IMR-90 (cell line): Measurements from ENCODE around the gene DEAF1. TPM values are rescaled to one million over a fixed set of nuclear protein-coding genes. Genes with fewer than 3 reads are reported as not detected.

Experiments
- ATAC-seq: fragments of 200-7000 bp; cut with Tn5 transposase; 2 replicates; pipeline ENCODE4 v1.9.1; 2020; ENCODE audit warnings: low read depth, mild to moderate bottlenecking, moderate library complexity
- BruUV-seq: library from RNA; stranded (reverse); fragments of 400-500 nt; replicated peaks from 2 replicates; lab custom pipeline; 2021; lab: Mats Ljungman, UMichigan
- CTCF ChIA-PET: fragments of 300-600 bp; formaldehyde crosslinking; extraction: SDS; loops from one replicate; lab custom pipeline; 2021; ENCODE audit warnings: antibody characterized with exemption; lab: Yijun Ruan, JAX
- POLR2A ChIA-PET: fragments of 300-600 bp; sonication (Branson Sonifier 250); formaldehyde crosslinking; loops from one replicate; lab custom pipeline; 2022; ENCODE audit warnings: antibody characterized with exemption; ENCODE audit not compliant: unreplicated experiment; lab: Charles Lee
- DNase-seq: peaks from one replicate; pipeline ENCODE4 v3.0.0; 2013
- H2AFZ ChIP-seq: replicated peaks from 2 replicates; pipeline ENCODE3; 2013; ENCODE audit warnings: low read length, mild to moderate bottlenecking; ENCODE audit not compliant: poor library complexity
- H2AK5ac ChIP-seq: 2 replicates; pipeline ENCODE4 v1.6.1; 2013; ENCODE audit warnings: low read depth, low read length, inconsistent platforms
- H2AK9ac ChIP-seq: replicated peaks from 2 replicates; pipeline ENCODE3; 2013; ENCODE audit warnings: mild to moderate bottlenecking, low read depth, low read length, moderate library complexity; ENCODE audit not compliant: poor library complexity
- H2BK120ac ChIP-seq: 2 replicates; pipeline ENCODE4 v1.6.1; 2013; ENCODE audit warnings: low read depth, low read length, inconsistent platforms
- H2BK15ac ChIP-seq: 3 replicates; pipeline ENCODE4 v1.6.1; 2013; ENCODE audit warnings: low read depth, low read length, inconsistent platforms
- H2BK20ac ChIP-seq: 2 replicates; pipeline ENCODE4 v1.6.1; 2013; ENCODE audit warnings: low read depth, mild to moderate bottlenecking, inconsistent platforms, low read length, moderate library complexity
- H2BK5ac ChIP-seq: 2 replicates; pipeline ENCODE4 v1.6.1; 2013; ENCODE audit warnings: mild to moderate bottlenecking, low read depth, low read length, inconsistent platforms; ENCODE audit not compliant: poor library complexity, severe bottlenecking
- H3K14ac ChIP-seq: replicated peaks from 2 replicates; pipeline ENCODE4 v1.6.1; 2013; ENCODE audit warnings: low read depth, low read length, inconsistent platforms
- H3K18ac ChIP-seq: 2 replicates; pipeline ENCODE4 v1.6.1; 2013; ENCODE audit warnings: low read depth, low read length, control low read depth
- H3K23ac ChIP-seq: 2 replicates; pipeline ENCODE4 v1.6.1; 2013; ENCODE audit warnings: low read depth, low read length, inconsistent platforms
- H3K27ac ChIP-seq: 2 replicates; pipeline ENCODE4 v1.5.1; 2013; ENCODE audit warnings: mild to moderate bottlenecking, control low read depth, low read length; ENCODE audit not compliant: insufficient read depth
- H3K27me3 ChIP-seq: 2 replicates; pipeline ENCODE4 v1.6.1; 2013; ENCODE audit warnings: low read length; ENCODE audit not compliant: control insufficient read depth, insufficient read depth
- H3K36me3 ChIP-seq: 2 replicates; pipeline ENCODE4 v1.6.1; 2013; ENCODE audit warnings: low read length, mixed read lengths; ENCODE audit not compliant: control insufficient read depth, insufficient read depth
- H3K4ac ChIP-seq: 2 replicates; pipeline ENCODE4 v1.6.1; 2013; ENCODE audit warnings: low read depth, low read length, inconsistent platforms
- H3K4me1 ChIP-seq: 2 replicates; pipeline ENCODE4 v1.6.1; 2013; ENCODE audit warnings: low read length, mixed read lengths; ENCODE audit not compliant: control insufficient read depth, insufficient read depth
- H3K4me2 ChIP-seq: 2 replicates; pipeline ENCODE4 v1.6.1; 2013; ENCODE audit warnings: low read depth, mild to moderate bottlenecking, control low read depth, low read length, moderate library complexity
- H3K4me3 ChIP-seq: 2 replicates; pipeline ENCODE4 v1.5.1; 2013; ENCODE audit warnings: low read depth, mild to moderate bottlenecking, control low read depth, low read length, moderate library complexity; ENCODE audit not compliant: insufficient read depth
- H3K56ac ChIP-seq: 2 replicates; pipeline ENCODE4 v1.6.1; 2013; ENCODE audit warnings: low read length, inconsistent platforms; ENCODE audit not compliant: insufficient read depth; ENCODE audit errors: extremely low read depth
- H3K79me1 ChIP-seq, 2 experiments: 2 replicates each; pipeline ENCODE4 v1.6.1; 2013; ENCODE audit warnings: low read length in 2 of 2, inconsistent platforms in 1 of 2, low read depth in 1 of 2
- H3K9ac ChIP-seq: 2 replicates; pipeline ENCODE4 v1.6.1; 2013; ENCODE audit warnings: low read depth, low read length, control low read depth
- H3K9me1 ChIP-seq: 2 replicates; pipeline ENCODE4 v1.6.1; 2013; ENCODE audit warnings: low read length, inconsistent platforms; ENCODE audit not compliant: insufficient read depth
- H3K9me3 ChIP-seq: 2 replicates; pipeline ENCODE4 v1.6.1; 2013; ENCODE audit warnings: low read length; ENCODE audit not compliant: control insufficient read depth, insufficient read depth
- H4K20me1 ChIP-seq: 2 replicates; pipeline ENCODE4 v1.6.1; 2013; ENCODE audit warnings: low read length, inconsistent platforms; ENCODE audit not compliant: insufficient read depth
- H4K5ac ChIP-seq: 2 replicates; pipeline ENCODE4 v1.6.1; 2013; ENCODE audit warnings: mild to moderate bottlenecking, low read depth, low read length, control low read depth
- H4K8ac ChIP-seq, 2 experiments: 2 replicates each; pipeline ENCODE4 v1.6.1; 2013; ENCODE audit warnings: low read depth in 2 of 2, low read length in 2 of 2, control low read depth in 1 of 2, inconsistent platforms in 1 of 2
- H4K91ac ChIP-seq: 2 replicates; pipeline ENCODE4 v1.6.1; 2013; ENCODE audit warnings: low read depth, low read length, inconsistent platforms; ENCODE audit not compliant: insufficient read depth
- BHLHE40 ChIP-seq: fragments of 150-350 bp; IDR thresholded peaks from 2 replicates; pipeline ENCODE4 v1.6.1; 2016; ENCODE audit warnings: mild to moderate bottlenecking, low read depth, low read length
- MAZ ChIP-seq: IDR thresholded peaks from 2 replicates; pipeline ENCODE4 v1.6.1; 2012; ENCODE audit warnings: low read depth, mild to moderate bottlenecking, low read length, improper control_type of control experiment, moderate library complexity, borderline replicate concordance
- RAD21 ChIP-seq: IDR thresholded peaks from 2 replicates; pipeline ENCODE4 v1.6.1; 2012; ENCODE audit warnings: low read length, improper control_type of control experiment
- RCOR1 ChIP-seq: IDR thresholded peaks from 2 replicates; pipeline ENCODE4 v1.6.1; 2012; ENCODE audit warnings: mild to moderate bottlenecking, low read length, improper control_type of control experiment; ENCODE audit not compliant: insufficient replicate concordance
- whole genome bisulfite sequencing, 2 experiments: methylation state at CpG; one replicate each; pipeline versions ENCODE4 v1.1.5 to v1.1.7; 2013; ENCODE audit warnings: missing lambda C conversion rate in 2 of 2; ENCODE audit not compliant: insufficient read length in 1 of 2; ENCODE audit errors: extremely low coverage in 2 of 2; 5-methylcytosine and 5-hydroxymethylcytosine counted together
- dilution Hi-C: fragments of 300-500 bp; cut with HindIII; formaldehyde crosslinking; loops from one replicate; pipeline ENCODE4 v1.14.3; 2018; ENCODE audit warnings: low sequenced_read_pairs; ENCODE audit not compliant: unreplicated experiment
- in situ Hi-C: fragments of 300-500 bp; cut with MboI; formaldehyde crosslinking; loops from 3 replicates; pipeline ENCODE4 v1.14.3; 2019; ENCODE audit warnings: low sequenced_read_pairs, inconsistent platforms, mixed read lengths
- intact Hi-C: fragments of 100-400 bp; cut with micrococcal nuclease; formaldehyde crosslinking; loops from 2 replicates; pipeline ENCODE4 v1.10.0; 2022
- polyA plus RNA-seq, 3 experiments: library from polyadenylated mRNA; depleted of rRNA; stranded (reverse); fragments of >200 nt; gene quantifications; 2 replicates each; pipeline ENCODE4 v1.2.3, GENCODE V29; 2012; ENCODE audit warnings: low replicate concordance in 1 of 3
- total RNA-seq: library from RNA; depleted of rRNA; stranded (reverse); fragments of >200 nt; gene quantifications from 2 replicates; pipeline ENCODE4 v1.2.3, GENCODE V29; 2012

DEAF1 gene
- total and polyA plus RNA-seq, 2 of the 4 experiments (the other 2 are of a cell fraction) = 22.9 to 31.6 TPM

- Histone ChIP-seq H2AFZ (peak overlapping the region; percentile 8), H3K14ac (0 out of 2 replicates have a peak overlapping the region, but pooled peaks have one; percentile 14), H3K9me3 (no peaks in the 10 kb centered on the region), H4K5ac (no peak overlapping the region), H3K4me3 (0 out of 2 replicates have a peak overlapping the region, but pooled peaks have one; percentile 4), H2BK20ac (no peak overlapping the region), H4K8ac (no peak overlapping the region), H3K18ac (no peak overlapping the region), H3K27me3 (no peaks in the 10 kb centered on the region), H3K36me3 (peaks cover 15% of the 10 kb centered on the region), H2BK15ac (no peak overlapping the region), H3K27ac (no peak overlapping the region), H3K9me1 (peaks cover 24% of the 10 kb centered on the region), H2AK5ac (no peak overlapping the region), H2AK9ac (peak overlapping the region; percentile 85), H3K4me2 (peak overlapping the region; percentile 82), H3K4me1 (peaks cover 23% of the 10 kb centered on the region), H3K56ac (no peak overlapping the region), H2BK120ac (no peak overlapping the region), H3K9ac (peak overlapping the region; percentile 18; the same call in 1 of the 2 replicates), H4K91ac (no peak overlapping the region), H2BK5ac (no peak overlapping the region), H3K4ac (0 out of 2 replicates have a peak overlapping the region, but pooled peaks have one; percentile 19), H4K20me1 (peaks cover 34% of the 10 kb centered on the region), H3K79me1 (peaks cover 22 to 61% of the 10 kb centered on the region in 2 experiments), H3K23ac (peak overlapping the region; percentile 74; the same call in 1 of the 2 replicates)
- CTCF ChIA-PET = no interaction called here
- WGBS, 2 experiments = 0% methylated on average over 1 of the region's 13 CpGs; no CpG with 5 or more reads in 1 of the 2 experiments
- POLR2A ChIA-PET = interaction anchor here (0.5 kb wide), 1 partner anchor 50 kb away, joined by 20 read pairs; no protein-coding TSS in a partner anchor
- ATAC-seq (no peak), DNase-seq (no peak)
- BruUV-seq = no TSS peak
- in situ Hi-C loops (no loop called here), dilution Hi-C loops (no loop called here), intact Hi-C loops (no loop called here)
- no peak for TF ChIP-seq RCOR1
- TF ChIP-seq BHLHE40 = no peak
- TF ChIP-seq RAD21 = no peak
- 0 out of 2 replicates have a peak, but pooled peaks have one; percentile 8 for TF ChIP-seq MAZ
Observed at GRCh38 chr11:693415-693831, 1.6 kb downstream of the DEAF1 start.
